K562 (cell line): ENCODE data around the gene DIAPH1. TPM values are rescaled to one million over a fixed set of nuclear protein-coding genes. Genes with fewer than 3 reads are reported as not detected.

ENCODE experiments used
- ARID1B ChIP-seq: fragments of 450-650 bp; IDR thresholded peaks from 2 replicates; pipeline ENCODE4 v1.6.1; 2016; ENCODE audit warnings: antibody characterized with exemption, mild to moderate bottlenecking, inconsistent platforms
- ATF3 ChIP-seq, 2 experiments: fragments of 450-650 bp in 1 of 2; sonication (generic) in 1 of 2; formaldehyde crosslinking in 1 of 2; IDR thresholded peaks in 1 of 2; conservative IDR thresholded peaks in 1 of 2; 2 replicates each; pipeline versions ENCODE4 v1.6.1 to v1.8.1; 2016 to 2023; ENCODE audit warnings: mild to moderate bottlenecking in 2 of 2, moderate library complexity in 2 of 2, inconsistent platforms in 1 of 2, missing genetic modification reagents in 1 of 2
- CBFA2T2 ChIP-seq: fragments of 450-650 bp; conservative IDR thresholded peaks from 2 replicates; pipeline ENCODE4 v1.6.1; 2017; ENCODE audit warnings: mild to moderate bottlenecking
- CBFB ChIP-seq: sonication (generic); formaldehyde crosslinking; IDR thresholded peaks from 2 replicates; pipeline ENCODE4 v1.4.0; 2020; ENCODE audit warnings: mild to moderate bottlenecking, missing genetic modification reagents
- CBX8 ChIP-seq: fragments of 200-600 bp; sonication (generic); IDR thresholded peaks from 2 replicates; pipeline ENCODE4 v1.6.1; 2012; ENCODE audit warnings: borderline replicate concordance, mixed run types, low read depth, mild to moderate bottlenecking, moderate library complexity, mixed read lengths, low read length, control low read depth, inconsistent platforms; ENCODE audit not compliant: poor library complexity, severe bottlenecking; ENCODE audit errors: extremely low read depth
- CC2D1A ChIP-seq: fragments of 450-650 bp; IDR thresholded peaks from 2 replicates; pipeline ENCODE4 v1.6.1; 2017; ENCODE audit warnings: mild to moderate bottlenecking
- EGR1 ChIP-seq: fragments of 450-650 bp; conservative IDR thresholded peaks from 2 replicates; pipeline ENCODE4 v1.6.1; 2017; ENCODE audit warnings: mild to moderate bottlenecking
- FOXA3 ChIP-seq, 2 experiments: fragments of 450-650 bp in 1 of 2; sonication (generic) in 1 of 2; formaldehyde crosslinking; IDR thresholded peaks in 1 of 2; conservative IDR thresholded peaks in 1 of 2; 2 replicates each; pipeline versions ENCODE4 v1.4.0 to v1.8.0; 2020 to 2022; ENCODE audit warnings: mild to moderate bottlenecking in 2 of 2, missing genetic modification reagents in 1 of 2
- IRF2 ChIP-seq: sonication (generic); formaldehyde crosslinking; IDR thresholded peaks from 2 replicates; pipeline ENCODE4 v1.8.1; 2022; ENCODE audit warnings: mild to moderate bottlenecking, missing genetic modification reagents
- MNT ChIP-seq, 2 experiments: fragments of 450-650 bp; conservative IDR thresholded peaks; 2 replicates each; pipeline ENCODE4 v1.6.1; 2017; ENCODE audit warnings: mild to moderate bottlenecking in 2 of 2, moderate library complexity in 2 of 2
- NBN ChIP-seq: fragments of 450-650 bp; IDR thresholded peaks from 2 replicates; pipeline ENCODE4 v1.6.1; 2016; ENCODE audit warnings: low read depth, mild to moderate bottlenecking
- NCOA4 ChIP-seq: fragments of 450-650 bp; IDR thresholded peaks from 2 replicates; pipeline ENCODE4 v1.6.1; 2018; ENCODE audit warnings: mild to moderate bottlenecking; ENCODE audit not compliant: partially characterized antibody
- NCOR1 ChIP-seq: fragments of 450-650 bp; IDR thresholded peaks from 2 replicates; pipeline ENCODE4 v1.6.1; 2016; ENCODE audit warnings: mild to moderate bottlenecking, moderate library complexity
- NFIC ChIP-seq: fragments of 450-650 bp; IDR thresholded peaks from 2 replicates; pipeline ENCODE4 v1.6.1; 2017; ENCODE audit warnings: mild to moderate bottlenecking, inconsistent platforms
- PCBP2 ChIP-seq: fragments of 200-400 bp; formaldehyde crosslinking; IDR thresholded peaks from 2 replicates; pipeline ENCODE4 v1.6.1; 2018; ENCODE audit warnings: low read length, low read depth, mild to moderate bottlenecking, moderate library complexity; ENCODE audit not compliant: poor library complexity, severe bottlenecking
- RBM22 ChIP-seq: fragments of 200-400 bp; formaldehyde crosslinking; IDR thresholded peaks from 2 replicates; pipeline ENCODE4 v1.6.1; 2018; ENCODE audit warnings: low read length, low read depth; ENCODE audit not compliant: poor library complexity, severe bottlenecking
- SMARCE1 ChIP-seq: fragments of 450-650 bp; IDR thresholded peaks from 2 replicates; pipeline ENCODE4 v1.7.1; 2016; ENCODE audit warnings: mild to moderate bottlenecking
- ZMIZ1 ChIP-seq, 2 experiments: fragments of 150-350 bp in 1 of 2; IDR thresholded peaks; 2 replicates each; pipeline ENCODE4 v1.6.1; 2012 to 2016; ENCODE audit warnings: low read depth in 2 of 2, low read length in 2 of 2, mild to moderate bottlenecking in 1 of 2, moderate library complexity in 1 of 2
- ZNF740 ChIP-seq, 3 experiments: fragments of 200-800 bp in 1 of 3; sonication (Bioruptor generic) in 1 of 3; sonication (generic) in 1 of 3; formaldehyde crosslinking in 1 of 3; IDR thresholded peaks; 2 replicates each; pipeline versions ENCODE4 v1.6.1 to v1.8.0; 2016 to 2022; ENCODE audit warnings: mild to moderate bottlenecking in 2 of 3, missing compliant biosample characterization in 2 of 3, missing genetic modification characterization in 2 of 3, missing genetic modification reagents in 1 of 3
- ZSCAN32 ChIP-seq: fragments of 450-650 bp; formaldehyde crosslinking; IDR thresholded peaks from 2 replicates; pipeline ENCODE4 v1.4.0; 2020; ENCODE audit warnings: mild to moderate bottlenecking, moderate library complexity
- polyA plus RNA-seq, 8 experiments: library from polyadenylated mRNA; depleted of rRNA in 4 of 8; stranded (reverse) in 5 of 8; unstranded in 3 of 8; fragments of >200 nt; fragmentation: Nextera tagmentation in 2 of 8; fragmentation: Illumina TruSeq in 1 of 8; extraction: Ambion mirVana in 2 of 8; extraction: Trizol in 1 of 8; gene quantifications; 2 replicates each; pipeline versions ENCODE4 v1.2.1 to v1.2.3, GENCODE V29; 2011 to 2014; ENCODE audit warnings: inconsistent platforms in 1 of 8, missing spikeins in 1 of 8
- total RNA-seq, 7 experiments: library from RNA; depleted of rRNA in 6 of 7; stranded (reverse); fragments of >200 nt in 6 of 7; fragmentation: Illumina TruSeq in 2 of 7; extraction: Trizol in 2 of 7; gene quantifications; 2 replicates each; pipeline versions ENCODE4 v1.2.1 to v1.2.3, GENCODE V29; 2011 to 2021; ENCODE audit warnings: low replicate concordance in 1 of 7

The DIAPH1 gene
- total and polyA plus RNA-seq, 9 of the 15 experiments (the other 6 are each of a cell fraction or from before 2014, with no cell fraction given), result 60.8 to 328 (median 97.8) TPM

- TF ChIP-seq ZNF740 (CRISPR knock-in tag; IDR thresholded peaks at IDR 0.05) (no peak), ZNF740 (tag; IDR thresholded peaks at IDR 0.05) (0 out of 4 replicates have a peak, but pooled peaks of 1 of the 2 experiments have one; percentile 10), ATF3 (IDR thresholded peaks at IDR 0.05) (peak; percentile 71), ATF3 (CRISPR knock-in tag; conservative IDR thresholded peaks at IDR 0.05) (no peak), FOXA3 (CRISPR knock-in tag; conservative IDR thresholded peaks at IDR 0.05 in 1 of 2, IDR thresholded peaks at IDR 0.05 in 1 of 2) (no peak), EGR1 (peak; percentile 77), NFIC (peak; percentile 53), SMARCE1 (peak; percentile 65; the same call in 1 of the 2 replicates), IRF2 (CRISPR knock-in tag) (no peak), ZMIZ1 (IDR thresholded peaks at IDR 0.05; ENCODE audit: low read depth in 2 of 2, low read length in 2 of 2) (0 out of 4 replicates have a peak, but pooled peaks of 1 of the 2 experiments have one; percentile 15), CBFA2T2 (peak; percentile 83), MNT (conservative IDR thresholded peaks at IDR 0.05) (0 out of 4 replicates have a peak, but pooled peaks have one; percentile 32 to 34), NCOA4 (no peak), PCBP2 (no peak), ARID1B (peak; percentile 90), CC2D1A (peak; percentile 20; the same call in 1 of the 2 replicates), CBFB (no peak), RBM22 (no peak), NCOR1 (peak; percentile 83), NBN (no peak), CBX8 (no peak), ZSCAN32 (CRISPR knock-in tag) (no peak)
Observed at GRCh38 chr5:141617128-141617527, 1.7 kb downstream of the DIAPH1 start (continued).
